Sigmoid colon (tissue), 4 donors: ENCODE data around the gene SSBP3.

Experiments used
- POLR2A ChIP-seq, 2 donors: fragments of 450-650 bp; IDR thresholded peaks; one replicate each; pipeline ENCODE4 v1.6.1; 2016; ENCODE audit warnings: antibody characterized with exemption in 2 of 2, mild to moderate bottlenecking in 2 of 2, moderate library complexity in 2 of 2
- POLR2AphosphoS5 ChIP-seq, 4 donors: sonication (generic); formaldehyde crosslinking; IDR thresholded peaks; one replicate each; pipeline ENCODE4 v1.6.1; 2017; ENCODE audit warnings: antibody characterized with exemption in 4 of 4
- TF ChIP-seq, protein P1 (sequence below), 4 experiments: fragments of 450-650 bp in 3 of 4; fragments of 200-600 bp in 1 of 4; IDR thresholded peaks; one replicate each; pipeline ENCODE4 v1.5.1; 2016 to 2019; ENCODE audit warnings: antibody characterized with exemption in 4 of 4, mild to moderate bottlenecking in 3 of 4, moderate library complexity in 2 of 4

DNA sequence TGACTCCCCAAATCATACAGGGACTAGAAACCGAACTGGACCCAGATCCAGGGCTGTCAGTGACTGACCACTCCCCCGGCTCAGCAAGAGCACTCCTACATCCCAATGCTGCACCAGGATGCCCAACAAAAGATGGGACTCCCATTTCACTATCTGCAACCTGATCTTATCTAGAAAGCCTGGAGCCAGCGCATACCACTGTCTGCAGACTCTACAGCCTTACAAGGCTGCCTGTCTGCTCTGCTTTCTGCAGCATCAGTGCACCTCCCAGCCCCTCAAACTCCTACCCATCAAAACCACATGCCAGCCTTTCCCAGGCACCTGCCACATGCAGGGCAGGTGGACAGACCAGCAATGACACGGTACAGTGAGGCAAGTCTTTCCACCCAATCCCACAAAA is 52.2 kb downstream of the SSBP3 start:
- TF ChIP-seq, protein P1, sequence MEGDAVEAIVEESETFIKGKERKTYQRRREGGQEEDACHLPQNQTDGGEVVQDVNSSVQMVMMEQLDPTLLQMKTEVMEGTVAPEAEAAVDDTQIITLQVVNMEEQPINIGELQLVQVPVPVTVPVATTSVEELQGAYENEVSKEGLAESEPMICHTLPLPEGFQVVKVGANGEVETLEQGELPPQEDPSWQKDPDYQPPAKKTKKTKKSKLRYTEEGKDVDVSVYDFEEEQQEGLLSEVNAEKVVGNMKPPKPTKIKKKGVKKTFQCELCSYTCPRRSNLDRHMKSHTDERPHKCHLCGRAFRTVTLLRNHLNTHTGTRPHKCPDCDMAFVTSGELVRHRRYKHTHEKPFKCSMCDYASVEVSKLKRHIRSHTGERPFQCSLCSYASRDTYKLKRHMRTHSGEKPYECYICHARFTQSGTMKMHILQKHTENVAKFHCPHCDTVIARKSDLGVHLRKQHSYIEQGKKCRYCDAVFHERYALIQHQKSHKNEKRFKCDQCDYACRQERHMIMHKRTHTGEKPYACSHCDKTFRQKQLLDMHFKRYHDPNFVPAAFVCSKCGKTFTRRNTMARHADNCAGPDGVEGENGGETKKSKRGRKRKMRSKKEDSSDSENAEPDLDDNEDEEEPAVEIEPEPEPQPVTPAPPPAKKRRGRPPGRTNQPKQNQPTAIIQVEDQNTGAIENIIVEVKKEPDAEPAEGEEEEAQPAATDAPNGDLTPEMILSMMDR (IDR thresholded peaks at IDR 0.05) = no peak
- TF ChIP-seq POLR2AphosphoS5 (IDR thresholded peaks at IDR 0.05) (no peak), POLR2A (IDR thresholded peaks at IDR 0.05) (no peak)
